ENCODE results near the gene ARHGEF17.

DNA sequence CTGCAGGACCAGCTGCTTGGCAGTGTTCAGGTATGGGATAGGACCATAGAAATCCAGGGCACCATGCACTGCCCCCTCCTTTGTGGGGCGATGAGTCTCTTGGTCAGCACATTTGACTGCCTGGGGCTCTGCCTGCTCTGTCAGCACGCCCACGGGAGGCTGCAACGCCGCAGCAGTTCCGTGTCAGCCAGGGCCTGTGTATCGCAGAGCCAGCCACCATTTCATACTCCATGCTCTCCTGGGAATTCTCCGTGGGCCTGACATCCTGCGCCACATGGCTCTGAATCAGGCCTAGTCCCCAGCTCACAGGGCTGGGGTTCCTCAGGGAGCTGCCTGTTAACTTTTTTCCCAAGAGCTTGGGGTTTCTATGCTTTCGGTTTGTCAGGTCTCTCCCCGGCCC lies 51.3 kb downstream of the ARHGEF17 start:
- TF ChIP-seq FOXA1 (IDR thresholded peaks at IDR 0.05) (no peak), LEF1 (IDR thresholded peaks at IDR 0.05; ENCODE audit: borderline replicate concordance) (no peak), FOXM1 (IDR thresholded peaks at IDR 0.05; ENCODE audit: borderline replicate concordance) (no peak), NFRKB (IDR thresholded peaks at IDR 0.05) (no peak), SP1 (IDR thresholded peaks at IDR 0.05) (no peak), FOXK2 (IDR thresholded peaks at IDR 0.05) (no peak), BHLHE40 (IDR thresholded peaks at IDR 0.05; ENCODE audit: borderline replicate concordance) (no peak), ARNT (IDR thresholded peaks at IDR 0.05) (no peak), CTBP1 (IDR thresholded peaks at IDR 0.05; ENCODE audit: borderline replicate concordance) (no peak), ZNF384 (IDR thresholded peaks at IDR 0.05) (no peak), SUZ12 (IDR thresholded peaks at IDR 0.05) (no peak)
- TF ChIP-seq, protein P1, sequence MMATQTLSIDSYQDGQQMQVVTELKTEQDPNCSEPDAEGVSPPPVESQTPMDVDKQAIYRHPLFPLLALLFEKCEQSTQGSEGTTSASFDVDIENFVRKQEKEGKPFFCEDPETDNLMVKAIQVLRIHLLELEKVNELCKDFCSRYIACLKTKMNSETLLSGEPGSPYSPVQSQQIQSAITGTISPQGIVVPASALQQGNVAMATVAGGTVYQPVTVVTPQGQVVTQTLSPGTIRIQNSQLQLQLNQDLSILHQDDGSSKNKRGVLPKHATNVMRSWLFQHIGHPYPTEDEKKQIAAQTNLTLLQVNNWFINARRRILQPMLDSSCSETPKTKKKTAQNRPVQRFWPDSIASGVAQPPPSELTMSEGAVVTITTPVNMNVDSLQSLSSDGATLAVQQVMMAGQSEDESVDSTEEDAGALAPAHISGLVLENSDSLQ (IDR thresholded peaks at IDR 0.05): no peak
